GM19324 (cell line): ENCODE results near the gene PPARG.
"Not testable (repeated sequence)": the region's sequence is repeated elsewhere in the genome, so short reads cannot be mapped to it uniquely, and the experiment has no call there.

ENCODE experiments used
- ATAC-seq: cut with Tn5 transposase; IDR thresholded peaks from one replicate; pipeline ENCODE4 v1.9.1; 2021; ENCODE audit warnings: mild to moderate bottlenecking, moderate library complexity; ENCODE audit not compliant: unreplicated experiment, low FRiP score

Gene PPARG

GRCh38 chr3:12288182-12289129 is at the start of gene PPARG:
Gene PPARG, plus strand, starts transcription at chr3:12289070. Its CDS starts 90,642 bp downstream, at chr3:12379712.
- no peak for ATAC-seq

DNA sequence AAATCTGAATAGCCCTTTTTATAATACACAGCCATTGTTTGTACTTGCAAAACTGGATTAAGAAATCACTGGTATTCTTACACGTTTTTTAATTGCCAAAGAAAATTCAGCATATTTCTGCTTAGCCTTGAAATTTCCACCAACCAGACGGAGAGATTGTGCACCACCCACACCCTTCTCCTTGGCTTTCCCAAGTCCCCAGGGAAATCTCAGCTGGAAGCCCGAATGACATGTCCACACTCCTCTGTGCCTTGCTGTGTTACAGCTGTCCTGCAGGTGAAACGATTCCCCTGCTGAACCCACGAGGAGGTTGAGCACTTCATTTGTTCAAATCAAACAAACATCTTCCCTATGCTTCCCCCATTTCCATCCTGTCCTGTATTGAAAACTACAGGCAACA is 49.6 kb upstream of the PPARG start:
- no peak for ATAC-seq

GRCh38 chr3:12242772-12243171 is 46.1 kb upstream of the PPARG start:
- no peak for ATAC-seq

- ATAC-seq, result no peak
Observed at GRCh38 chr3:12246497-12247163, 42.2 kb upstream of the PPARG start.

DNA sequence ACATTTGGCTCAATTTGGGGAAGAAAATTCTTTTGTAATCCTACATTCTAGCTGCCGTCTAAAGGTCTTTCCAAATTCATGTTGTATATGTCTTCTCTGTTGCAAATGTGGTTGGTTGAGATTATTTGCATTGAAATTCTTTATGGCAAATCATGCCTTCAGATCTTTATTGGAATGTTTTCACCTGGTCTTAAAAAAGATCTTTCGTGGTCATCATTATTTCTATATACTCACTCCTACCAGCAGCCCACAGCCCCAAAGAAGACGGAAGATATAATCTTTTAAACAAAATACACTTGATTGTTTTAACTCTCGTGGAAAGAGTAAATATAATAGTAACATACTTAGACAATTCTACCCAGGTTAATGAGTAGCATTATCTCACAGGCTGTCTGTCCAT is 41.5 kb upstream of the PPARG start:
- ATAC-seq, result no peak

DNA sequence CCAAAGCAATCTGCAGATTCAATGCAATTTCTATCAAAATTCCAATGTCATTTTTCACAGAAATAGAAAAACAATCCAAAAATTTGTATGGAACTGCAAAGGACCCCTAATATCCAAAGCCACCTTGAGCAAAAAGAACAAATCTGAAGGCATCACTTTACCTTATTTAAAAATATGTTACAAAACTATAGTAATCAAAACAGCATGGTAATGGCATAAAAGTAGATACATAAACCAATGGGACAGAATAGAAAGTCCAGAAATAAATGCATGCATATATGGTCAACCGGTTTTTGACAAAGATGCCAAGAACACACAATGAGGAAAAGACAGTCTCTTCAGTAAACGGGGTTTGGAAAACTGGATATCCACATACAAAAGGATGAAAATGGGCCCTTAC is 39.4 kb upstream of the PPARG start:
- ATAC-seq, result no peak

DNA sequence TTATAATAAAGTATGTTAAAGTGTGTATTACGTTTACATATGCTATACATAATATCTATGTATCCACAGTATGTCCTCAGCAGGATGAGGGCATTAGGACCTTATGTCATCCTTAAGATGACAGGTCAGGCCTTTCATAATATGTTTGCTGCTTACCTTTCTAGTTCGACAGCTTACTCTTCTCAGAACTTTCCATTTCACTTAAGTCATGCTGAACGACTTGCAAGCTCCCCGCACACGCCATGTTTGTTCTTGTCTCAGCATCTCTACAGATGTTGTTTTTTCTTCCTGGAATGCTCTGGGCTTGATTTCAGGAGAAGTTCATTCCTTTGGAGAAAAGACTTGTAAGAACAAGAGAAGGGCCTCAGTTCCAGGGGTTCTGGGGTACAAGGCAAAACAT is 36.0 kb upstream of the PPARG start:
- ATAC-seq, result no peak

DNA sequence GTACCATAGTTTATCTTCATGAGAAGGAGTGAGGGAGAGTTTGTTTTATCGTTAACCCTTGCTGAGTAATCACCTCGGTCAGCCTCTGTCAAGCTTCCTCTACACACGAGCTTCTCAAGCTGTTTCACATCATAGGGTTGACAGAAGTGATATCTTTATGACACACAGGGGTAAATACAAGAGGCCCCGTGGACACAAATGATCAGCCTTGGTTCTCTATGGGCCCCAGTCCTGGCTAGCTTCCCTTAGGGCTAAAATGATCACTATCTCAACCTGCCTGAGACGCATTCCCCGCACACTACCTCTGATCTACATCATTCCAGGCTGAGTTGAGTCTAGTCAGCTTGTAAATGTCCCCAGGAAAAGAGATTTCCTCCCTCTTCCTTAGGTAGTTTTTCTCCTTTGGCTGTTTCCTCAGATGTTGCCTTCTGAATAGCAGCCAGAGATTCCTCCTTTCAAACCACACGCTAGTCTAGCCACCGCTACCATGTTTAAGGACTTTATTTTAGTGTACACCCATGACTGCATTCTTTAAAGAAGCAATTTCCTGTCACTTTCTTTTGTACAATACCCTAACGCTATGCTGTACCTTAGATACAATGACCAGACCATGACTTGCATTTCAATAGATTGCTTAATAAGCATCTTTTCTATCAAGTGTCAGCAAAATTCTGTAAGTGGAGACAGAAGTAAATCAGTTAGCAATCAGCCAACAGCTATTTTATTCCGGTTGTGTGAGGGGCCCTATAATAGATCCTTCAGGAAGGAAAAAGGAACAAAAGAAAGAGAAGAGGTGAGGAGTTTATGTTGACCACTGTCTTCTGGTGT is 35.1 kb upstream of the PPARG start:
- no peak for ATAC-seq

DNA sequence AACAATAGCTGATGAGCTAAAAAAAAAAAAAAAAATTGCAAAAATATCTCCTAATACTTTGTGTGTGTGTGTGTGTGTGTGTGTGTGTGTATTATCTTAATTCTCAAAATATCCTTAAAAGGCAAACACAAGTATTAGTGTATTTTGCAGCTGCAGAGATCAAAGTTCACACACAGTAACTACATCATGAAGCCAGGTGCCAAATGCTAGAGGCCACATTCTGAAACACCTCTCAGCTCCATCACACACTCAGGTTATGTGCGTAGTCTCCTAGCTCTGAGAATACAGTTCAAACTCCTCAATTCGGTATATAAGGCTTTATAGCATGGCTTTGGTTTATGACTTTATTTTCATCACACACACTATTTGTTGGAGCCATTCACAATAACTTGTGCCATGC is 33.5 kb upstream of the PPARG start:
- ATAC-seq, result no peak

DNA sequence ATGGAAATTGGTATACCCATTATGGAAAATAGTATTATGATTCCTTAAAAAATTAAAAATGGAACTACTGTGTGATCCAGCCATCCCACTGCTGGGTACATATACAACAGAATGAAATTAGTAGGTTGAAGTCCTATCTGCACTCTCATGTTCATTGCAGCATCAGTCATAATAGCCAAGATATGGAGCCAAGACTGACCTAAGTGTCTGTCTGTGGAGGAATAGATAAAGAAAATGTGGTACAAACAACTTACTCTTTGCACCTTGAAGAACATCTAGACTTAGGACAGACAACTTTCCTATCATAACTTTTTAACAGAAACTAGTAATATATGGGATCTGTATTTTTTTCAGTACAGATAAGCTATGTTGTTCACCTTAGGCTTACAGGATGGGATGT is 30.0 kb upstream of the PPARG start:
- no peak for ATAC-seq

DNA sequence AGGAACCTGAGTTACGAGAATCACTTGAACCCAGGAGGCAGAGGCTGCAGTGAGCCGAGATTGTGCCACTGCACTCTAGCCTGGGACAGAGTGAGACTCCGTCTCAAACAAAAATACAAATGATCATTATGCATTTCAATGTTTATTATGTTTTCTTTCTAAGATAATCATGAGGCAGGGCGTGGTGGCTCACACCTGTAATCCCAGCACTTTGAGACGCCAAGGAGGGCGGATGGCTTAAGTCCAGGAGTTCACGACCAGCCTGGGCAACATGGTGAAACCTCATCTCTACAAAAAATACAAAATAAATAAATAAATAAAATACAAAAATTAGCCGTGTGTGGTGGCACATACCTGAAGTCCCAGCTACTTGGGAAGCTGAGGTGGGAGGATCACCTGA is 26.7 kb upstream of the PPARG start:
- not testable (repeated sequence) for ATAC-seq

DNA sequence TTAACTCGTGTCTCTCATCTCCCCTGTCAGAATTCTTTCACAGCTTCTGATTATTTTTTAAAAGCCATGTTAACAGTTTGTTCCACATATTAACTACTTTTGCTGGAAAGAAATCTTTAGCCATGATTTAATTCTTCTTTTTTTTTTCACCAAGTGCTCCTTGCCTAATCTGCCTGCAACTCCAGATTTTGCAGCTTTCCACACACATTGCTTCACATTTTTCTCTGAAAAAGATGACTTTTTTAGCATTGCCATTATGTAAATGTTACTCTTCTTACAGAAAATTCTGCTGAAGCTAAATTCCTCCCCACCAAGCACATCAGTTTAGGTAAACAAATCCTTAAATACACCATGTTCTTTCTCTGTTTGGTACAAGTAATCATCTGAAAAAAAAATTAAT is 23.4 kb upstream of the PPARG start:
- no peak for ATAC-seq

DNA sequence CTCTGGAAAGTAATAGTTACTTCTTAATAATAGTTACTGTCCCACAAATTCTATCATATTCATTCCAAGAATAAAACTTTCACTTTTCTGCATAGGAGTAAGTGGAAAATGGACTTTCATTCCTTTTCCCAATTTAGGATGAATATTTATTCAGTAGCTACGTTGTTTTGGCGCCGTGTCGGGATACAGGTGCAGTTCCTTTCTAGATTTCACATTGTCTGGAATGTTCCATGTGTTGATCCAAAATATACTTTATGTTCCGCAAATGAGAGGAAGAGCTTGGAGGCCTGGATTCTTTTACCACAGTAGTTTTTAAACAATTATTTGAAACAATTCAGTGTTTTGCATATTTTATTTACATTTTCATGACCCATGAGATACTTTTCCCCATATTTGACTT is 22.8 kb upstream of the PPARG start:
- no peak for ATAC-seq

GRCh38 chr3:12267376-12268030 is 21.4 kb upstream of the PPARG start:
- no peak for ATAC-seq

GRCh38 chr3:12268049-12268735 is 20.7 kb upstream of the PPARG start:
- no peak for ATAC-seq

- ATAC-seq, result no peak
Observed at GRCh38 chr3:12270976-12271375, 17.9 kb upstream of the PPARG start.

- ATAC-seq, result peak; percentile 95
Observed at GRCh38 chr3:12273045-12273695, 15.7 kb upstream of the PPARG start.

DNA sequence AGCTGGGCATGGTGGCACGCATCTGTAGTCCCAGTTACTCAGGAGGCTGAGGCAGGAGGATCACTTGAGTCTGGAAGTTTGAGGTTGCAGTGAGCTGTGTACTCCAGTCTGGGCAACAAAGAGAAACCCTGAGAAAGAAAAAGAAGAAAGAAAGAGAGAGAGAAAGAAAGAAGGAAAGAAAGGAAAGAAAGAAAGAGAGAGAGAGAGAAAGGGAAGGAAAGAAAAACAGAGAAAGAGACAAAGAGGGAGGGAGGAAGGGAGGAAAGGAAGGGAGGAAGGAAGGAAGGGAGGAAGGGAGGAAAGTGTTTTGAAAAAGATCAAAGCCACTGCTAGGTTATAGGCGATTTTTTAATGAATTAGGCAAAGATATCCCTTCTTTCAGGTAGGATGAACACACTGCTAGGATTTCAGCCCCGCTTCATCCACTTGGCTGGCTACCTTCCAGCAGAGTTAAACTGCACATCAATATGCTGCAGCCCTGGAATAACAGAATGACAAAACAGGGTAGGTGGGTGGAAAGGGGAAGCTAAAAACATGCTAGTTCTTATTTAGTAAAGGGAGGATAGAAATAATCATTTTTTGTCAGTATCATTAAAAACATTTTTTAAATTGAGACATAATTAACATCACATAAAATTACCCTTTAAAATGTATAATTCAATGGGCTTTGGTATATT is 12.8 kb upstream of the PPARG start:
- ATAC-seq, result no peak

GRCh38 chr3:12276827-12277226 is 12.0 kb upstream of the PPARG start:
- ATAC-seq, result not testable (repeated sequence)
